NOMO-1 (cell line): ENCODE measurements around the gene HDX.
"Not testable (repeated sequence)": the region's sequence is repeated elsewhere in the genome, so short reads cannot be mapped to it uniquely, and the experiment has no call there.

Source experiments
- DNase-seq, 2 experiments: peaks; one replicate each; lab custom pipeline; 2025; ENCODE audit not compliant: unreplicated experiment in 2 of 2; lab: John Stamatoyannopoulos, UW

Gene HDX, protein sequence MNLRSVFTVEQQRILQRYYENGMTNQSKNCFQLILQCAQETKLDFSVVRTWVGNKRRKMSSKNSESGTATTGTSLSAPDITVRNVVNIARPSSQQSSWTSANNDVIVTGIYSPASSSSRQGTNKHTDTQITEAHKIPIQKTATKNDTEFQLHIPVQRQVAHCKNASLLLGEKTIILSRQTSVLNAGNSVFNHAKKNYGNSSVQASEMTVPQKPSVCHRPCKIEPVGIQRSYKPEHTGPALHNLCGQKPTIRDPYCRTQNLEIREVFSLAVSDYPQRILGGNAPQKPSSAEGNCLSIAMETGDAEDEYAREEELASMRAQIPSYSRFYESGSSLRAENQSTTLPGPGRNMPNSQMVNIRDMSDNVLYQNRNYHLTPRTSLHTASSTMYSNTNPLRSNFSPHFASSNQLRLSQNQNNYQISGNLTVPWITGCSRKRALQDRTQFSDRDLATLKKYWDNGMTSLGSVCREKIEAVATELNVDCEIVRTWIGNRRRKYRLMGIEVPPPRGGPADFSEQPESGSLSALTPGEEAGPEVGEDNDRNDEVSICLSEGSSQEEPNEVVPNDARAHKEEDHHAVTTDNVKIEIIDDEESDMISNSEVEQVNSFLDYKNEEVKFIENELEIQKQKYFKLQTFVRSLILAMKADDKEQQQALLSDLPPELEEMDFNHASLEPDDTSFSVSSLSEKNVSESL

DNA sequence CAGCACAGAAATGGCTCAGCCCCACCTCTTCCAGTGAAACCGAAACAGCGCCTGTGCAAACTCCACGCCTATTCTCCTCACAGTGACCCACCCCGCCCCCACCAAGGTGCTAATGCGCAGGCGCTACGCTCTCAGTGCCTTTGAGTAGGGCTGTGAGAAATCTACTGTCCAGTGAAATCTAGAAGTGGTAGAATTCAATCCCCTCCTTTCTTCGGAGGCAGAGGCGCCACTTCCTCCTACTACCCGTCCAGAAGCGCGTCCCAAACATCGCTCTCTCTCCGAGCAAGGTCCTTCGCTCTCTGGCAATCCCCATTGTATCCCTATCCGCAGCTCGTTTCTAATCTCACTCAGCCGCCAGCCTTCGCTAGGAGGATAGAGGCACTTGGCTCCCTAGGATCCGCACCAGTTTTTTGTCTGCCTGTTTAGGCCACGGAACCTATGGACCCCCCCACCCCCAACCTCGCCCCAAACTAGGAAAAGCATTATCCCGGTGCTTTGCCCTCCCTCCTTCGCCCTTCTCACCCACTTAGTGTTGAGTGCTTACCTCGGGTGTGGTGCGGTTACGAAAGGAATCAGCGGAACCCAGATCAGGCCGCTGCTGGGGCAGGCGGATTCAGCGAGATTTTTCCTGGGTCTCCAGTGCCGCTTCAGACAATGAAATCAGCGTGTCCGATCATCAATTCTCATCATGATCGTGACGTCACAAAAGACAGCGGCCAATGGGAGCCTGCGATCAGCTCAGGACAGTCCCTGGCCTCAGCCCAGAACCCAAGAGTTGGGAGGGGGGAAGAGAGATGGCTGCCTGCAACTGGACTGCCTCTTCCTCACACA, at the start of gene HDX:
TSS of gene HDX (minus strand) at position 656 of the 831 bp plus-strand sequence. CDS start 27,056 bp downstream, outside the sequence.
- peak; percentile 71 to 74 for DNase-seq

GRCh38 chrX:84541315-84541714, 39.1 kb upstream of the HDX start:
- DNase-seq = not testable (repeated sequence)

DNA sequence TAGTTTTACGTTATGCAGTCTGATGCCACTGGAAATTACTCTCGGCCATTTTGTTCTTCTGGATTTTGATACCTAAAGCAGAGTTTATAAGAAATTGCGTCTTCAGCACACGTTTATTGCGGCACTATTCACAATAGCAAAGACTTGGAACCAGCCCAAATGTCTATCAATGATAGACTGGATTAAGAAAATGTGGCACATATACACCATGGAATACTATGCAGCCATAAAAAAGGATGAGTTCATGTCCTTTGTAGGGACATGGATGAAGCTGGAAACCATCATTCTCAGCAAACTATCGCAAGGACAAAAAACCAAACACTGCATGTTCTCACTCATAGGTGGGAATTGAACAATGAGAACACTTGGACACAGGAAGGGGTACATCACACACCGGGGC, 35.4 kb upstream of the HDX start:
- DNase-seq = not testable (repeated sequence)

GRCh38 chrX:84488426-84488825, 13.8 kb downstream of the HDX start:
- DNase-seq = no peak

- peak in 1 of 2 experiments; percentile 60 for DNase-seq
These were observed 14.6 kb downstream of the HDX start for GRCh38 chrX:84487365-84488353.

DNA sequence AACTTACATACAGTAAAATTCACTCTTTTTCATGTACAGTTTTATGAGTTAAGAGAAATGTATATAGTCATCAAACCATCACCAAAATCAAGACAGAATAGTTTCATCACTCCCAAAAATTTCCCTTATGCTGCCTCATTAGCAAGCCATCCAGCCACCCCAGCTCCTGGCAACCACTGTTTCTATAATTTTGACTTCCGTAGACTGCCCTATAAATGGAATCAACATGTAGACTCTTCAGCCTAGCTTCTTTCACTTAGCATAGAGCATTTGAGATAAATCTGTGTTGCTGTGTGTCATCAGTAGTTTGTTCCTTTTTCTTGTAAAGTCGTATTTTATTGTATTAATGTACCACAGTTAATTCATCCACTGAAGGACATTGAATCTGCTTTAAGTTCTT, 23.2 kb downstream of the HDX start:
- DNase-seq = peak in 1 of 2 experiments; percentile 33

GRCh38 chrX:84477114-84477513, 25.1 kb downstream of the HDX start:
- DNase-seq = no peak

- no peak for DNase-seq
These were observed 26.7 kb downstream of the HDX start for GRCh38 chrX:84475596-84475995.

GRCh38 chrX:84475101-84475500, 27.2 kb downstream of the HDX start:
- DNase-seq = no peak

DNA sequence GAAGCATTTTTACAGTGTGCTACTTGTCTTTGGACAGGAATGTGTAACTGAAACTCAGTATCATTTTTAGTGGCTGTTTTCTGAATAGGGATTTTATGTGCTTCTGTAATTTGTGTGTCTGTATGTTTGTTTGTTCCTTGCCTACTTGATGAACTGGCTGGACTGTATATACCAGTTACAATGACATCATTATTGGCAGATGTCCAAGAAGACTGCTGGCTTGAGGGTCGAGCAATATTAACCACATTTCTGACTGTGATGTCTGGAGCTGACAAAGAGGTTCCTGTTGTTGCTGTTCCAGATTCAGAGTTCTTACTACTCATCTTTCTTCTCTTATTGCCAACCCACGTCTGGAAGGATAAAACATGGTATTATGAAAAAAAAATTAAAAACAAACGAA, 33.0 kb downstream of the HDX start:
- DNase-seq = no peak

DNA sequence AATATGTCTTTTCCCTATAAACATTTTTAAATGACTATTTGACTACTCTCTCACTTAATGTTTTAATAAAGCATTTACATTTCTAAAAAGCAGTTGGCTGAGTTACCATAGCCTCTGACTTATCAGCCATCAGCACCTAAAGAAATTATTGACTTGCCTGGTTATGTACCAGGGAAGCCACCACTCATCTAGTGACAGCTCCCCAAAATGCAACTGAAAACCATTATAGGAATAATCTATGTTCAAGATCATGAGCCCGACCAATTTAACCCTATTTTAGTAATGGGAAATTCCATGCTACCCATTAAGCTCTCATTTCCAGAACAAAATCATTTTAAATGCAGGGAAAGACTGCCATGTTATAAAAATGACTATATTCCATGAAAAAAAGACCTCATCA, 34.4 kb downstream of the HDX start:
- no peak for DNase-seq

GRCh38 chrX:84453351-84454246, 48.7 kb downstream of the HDX start:
- no peak for DNase-seq

DNA sequence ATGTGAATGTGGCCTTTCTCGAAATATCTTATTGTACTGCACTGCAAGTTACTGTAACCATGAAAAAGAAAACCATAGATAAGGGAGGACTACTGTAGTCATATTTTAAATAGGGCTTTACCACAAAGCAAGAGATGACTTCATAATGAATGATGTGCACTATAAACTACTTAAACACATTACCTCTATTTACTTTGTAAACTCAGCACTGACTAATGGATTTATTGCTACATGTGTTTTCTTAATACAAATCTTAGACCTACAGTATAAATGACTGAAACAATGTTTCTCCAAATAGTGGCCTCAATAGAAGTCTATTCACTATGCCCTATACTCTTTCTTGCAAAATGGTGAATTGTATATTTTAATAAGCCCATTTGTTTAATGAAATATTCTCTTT, 61.1 kb downstream of the HDX start:
- DNase-seq = no peak

DNA sequence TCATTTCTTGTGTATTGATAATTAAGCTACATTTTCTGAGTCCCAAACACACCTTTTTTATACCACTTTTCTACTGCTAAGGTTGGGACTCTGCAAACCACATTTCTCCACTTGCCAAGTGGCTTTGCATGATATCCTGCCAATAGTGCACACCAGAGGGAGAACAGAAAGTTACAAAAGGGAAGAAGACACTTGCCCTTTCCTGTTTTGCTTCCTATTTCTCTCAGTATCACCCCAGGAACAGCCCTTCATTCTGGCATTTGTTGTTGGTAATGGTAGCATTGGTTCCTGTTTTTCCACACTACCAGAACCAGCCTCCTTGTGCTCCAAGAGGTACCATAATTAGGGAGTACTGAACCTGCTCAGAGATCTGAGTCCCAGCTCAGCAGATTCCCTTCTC, 87.1 kb downstream of the HDX start:
- DNase-seq = peak; percentile 27 to 69

- peak in 1 of 2 experiments; percentile 0 for DNase-seq
These were observed 138.6 kb downstream of the HDX start for GRCh38 chrX:84363663-84364062.

- DNase-seq = no peak
These were observed 139.2 kb downstream of the HDX start for GRCh38 chrX:84363051-84363450.

GRCh38 chrX:84362184-84362838, 139.9 kb downstream of the HDX start:
- DNase-seq = no peak

- DNase-seq = peak; percentile 1 to 6
These were observed 144.0 kb downstream of the HDX start for GRCh38 chrX:84358271-84358670.
